ENCODE measurements around the gene UBL4A. TPM values are rescaled to one million over a fixed set of nuclear protein-coding genes. Genes with fewer than 3 reads are reported as not detected.

The UBL4A gene
- polyA plus RNA-seq, 1 of the 3 experiments (the other 2 are of a cell fraction): 27.8 TPM

- Histone ChIP-seq H3F3A (replicated peaks; ENCODE audit: insufficient read depth) (peaks cover 4% of the 10 kb centered on the region), H3K9ac (no peak overlapping the region), H3K27me3 (ENCODE audit: insufficient read depth) (no peaks in the 10 kb centered on the region; the same call in 1 of the 2 replicates), H3K27ac (ENCODE audit: low read depth in 2 of 2, low read length in 1 of 2) (no peak overlapping the region), H3K9me3 (no peaks in the 10 kb centered on the region), H3K4me3 (ENCODE audit: low read depth in 2 of 2, low read length in 1 of 2) (no peak overlapping the region), H4K20me1 (ENCODE audit: insufficient read depth) (peaks cover 27% of the 10 kb centered on the region; the same call in 1 of the 2 replicates), H3K36me3 (replicated peaks in 1 of 2; ENCODE audit: control insufficient read depth in 1 of 2, insufficient read depth in 2 of 2, low read length in 1 of 2) (peaks cover 0 to 22% of the 10 kb centered on the region in 2 experiments), H3K79me2 (ENCODE audit: insufficient read depth) (peaks cover 42% of the 10 kb centered on the region), H3K9me2 (no peaks in the 10 kb centered on the region), H3K4me2 (no peak overlapping the region), H2AFZ (ENCODE audit: low read depth) (no peak overlapping the region), H3K4me1 (ENCODE audit: control insufficient read depth in 1 of 2, insufficient read depth in 2 of 2, low read depth in 1 of 2, low read length in 1 of 2) (peaks cover 0 to 22% of the 10 kb centered on the region in 2 experiments; a peak in 1 of 4 replicates)
- POLR2A ChIA-PET: no interaction called here
- 80% methylated on average over 18 of the region's 18 CpGs for WGBS (ENCODE audit: low lambda C conversion rate)
- CTCF ChIA-PET: no interaction called here
- TF ChIP-seq MXI1 (IDR thresholded peaks at IDR 0.05; ENCODE audit: low read depth, low read length) (no peak), RFX5 (IDR thresholded peaks at IDR 0.05; ENCODE audit: low read length) (no peak), POLR2AphosphoS5 (IDR thresholded peaks at IDR 0.05; ENCODE audit: low read depth, low read length) (no peak), REST (IDR thresholded peaks at IDR 0.05; ENCODE audit: low read depth, low read length) (no peak)
- DNase-seq: no peak
Measured at GRCh38 chrX:154439841-154440240, 46.6 kb downstream of the UBL4A start.

GRCh38 chrX:154437971-154438893, 48.2 kb downstream of the UBL4A start:
- TF ChIP-seq TCF12 (IDR thresholded peaks at IDR 0.05) (no peak), USF1 (IDR thresholded peaks at IDR 0.05; ENCODE audit: borderline replicate concordance, low read depth) (no peak), ZBTB33 (IDR thresholded peaks at IDR 0.05; ENCODE audit: borderline replicate concordance, low read depth) (no peak)
- Histone ChIP-seq H3K4me3 (ENCODE audit: low read depth in 2 of 2, low read length in 1 of 2) (peak overlapping the region; percentile 64 to 69), H3K9me3 (no peaks in the 10 kb centered on the region), H3K79me2 (ENCODE audit: insufficient read depth) (peaks cover 36% of the 10 kb centered on the region), H2AFZ (ENCODE audit: low read depth) (no peak overlapping the region), H3K27ac (ENCODE audit: low read depth in 2 of 2, low read length in 1 of 2) (peak overlapping the region in 1 of 2 experiments; percentile 43; a peak in 2 of 4 replicates), H3F3A (replicated peaks; ENCODE audit: insufficient read depth) (peaks cover 1% of the 10 kb centered on the region), H3K27me3 (ENCODE audit: insufficient read depth) (no peaks in the 10 kb centered on the region; the same call in 1 of the 2 replicates), H3K36me3 (replicated peaks in 1 of 2; ENCODE audit: control insufficient read depth in 1 of 2, insufficient read depth in 2 of 2, low read length in 1 of 2) (peaks cover 0 to 25% of the 10 kb centered on the region in 2 experiments), H3K9me2 (no peaks in the 10 kb centered on the region), H4K20me1 (ENCODE audit: insufficient read depth) (peaks cover 27% of the 10 kb centered on the region; the same call in 1 of the 2 replicates), H3K4me1 (ENCODE audit: control insufficient read depth in 1 of 2, insufficient read depth in 2 of 2, low read depth in 1 of 2, low read length in 1 of 2) (peaks cover 0 to 16% of the 10 kb centered on the region in 2 experiments; a peak in 1 of 4 replicates), H3K4me2 (peak overlapping the region; percentile 62), H3K9ac (peak overlapping the region; percentile 65; the same call in 1 of the 2 replicates)
- ChIA-PET CTCF (interaction anchor here (1.7 kb wide), 1 partner anchor 40 kb away, joined by 7 read pairs; the partner anchor contains the start of gene RPL10), POLR2A (interaction anchor here (1.3 kb wide), 1 partner anchor 19 kb away, joined by 3 read pairs; no protein-coding TSS in a partner anchor)
- WGBS (ENCODE audit: low lambda C conversion rate): 33% methylated on average over 25 of the region's 28 CpGs
- no peak for DNase-seq
